Forelimb muscle (tissue), 1 donor: ENCODE measurements around the gene ZFYVE28. TPM values are rescaled to one million over a fixed set of nuclear protein-coding genes. Genes with fewer than 3 reads are reported as not detected.

Source experiments
- DNase-seq: peaks from one replicate; pipeline ENCODE4 v3.0.0-alpha.2; 2013; ENCODE audit warnings: low read depth
- polyA plus RNA-seq: library from polyadenylated mRNA; unstranded; fragments of 120-200 nt; gene quantifications from one replicate; pipeline ENCODE4 v1.2.1, GENCODE V29; 2013; ENCODE audit not compliant: insufficient read length

ZFYVE28 gene
- polyA plus RNA-seq, 1 donor = 1.7 TPM

DNA sequence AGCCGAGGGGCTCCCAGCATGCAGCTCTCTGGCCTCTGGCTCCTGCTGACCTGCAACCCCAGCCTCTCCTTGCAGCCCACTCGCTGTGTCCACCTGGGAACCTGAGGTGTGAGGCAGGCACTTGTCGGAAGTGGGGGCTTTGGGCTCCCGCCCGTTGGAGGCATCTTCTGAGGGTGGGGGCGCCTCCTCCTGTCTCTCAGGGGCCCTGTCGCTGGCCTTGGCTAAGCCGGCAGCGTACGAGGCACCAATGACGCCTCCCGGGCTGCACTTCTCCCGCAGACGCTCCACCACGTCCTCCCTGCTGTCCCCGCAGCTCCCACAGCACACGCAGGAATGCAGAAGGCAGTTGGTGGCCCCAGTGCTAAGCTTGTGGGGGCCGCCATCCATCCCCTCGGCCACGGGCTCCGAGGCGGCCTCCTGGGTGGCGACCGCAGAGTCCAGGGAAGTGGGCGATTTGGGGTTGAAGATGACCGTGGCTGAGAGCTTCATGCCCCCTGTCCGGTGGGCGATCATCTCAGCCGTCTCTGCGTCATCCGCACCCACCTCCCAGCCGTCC, 114.0 kb downstream of the ZFYVE28 start:
- DNase-seq = no peak

DNA sequence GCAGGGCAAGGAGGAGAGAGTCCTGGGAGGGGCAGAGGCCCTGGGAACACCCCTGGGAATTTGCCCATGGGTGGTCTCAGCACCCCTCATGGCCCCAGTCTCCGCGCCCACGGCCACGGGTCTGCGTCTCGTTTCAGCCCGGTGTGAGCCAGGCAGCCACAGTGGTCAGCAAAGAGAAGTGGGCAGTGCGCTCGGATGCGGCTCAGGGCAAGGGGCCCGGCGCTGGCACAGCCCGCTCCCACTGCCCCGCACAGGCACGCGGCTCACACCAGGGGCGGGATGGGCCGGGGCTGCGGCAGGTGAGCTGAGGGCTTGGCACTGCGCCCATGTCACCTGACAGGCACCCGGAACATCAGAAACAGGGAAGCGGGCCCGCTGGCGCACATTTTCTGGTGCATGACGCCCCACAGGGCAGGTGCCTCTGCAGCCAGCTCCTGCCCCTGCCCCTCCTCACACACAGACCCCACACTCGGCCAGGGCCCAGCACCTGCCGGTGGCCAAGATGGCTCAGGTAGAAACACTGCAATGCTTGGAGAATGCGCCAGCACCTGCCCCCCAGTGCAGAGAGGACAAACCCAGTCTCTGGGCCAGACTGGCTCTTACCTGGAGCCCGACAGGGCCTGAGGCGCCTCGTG, 114.6 kb downstream of the ZFYVE28 start:
- no peak for DNase-seq

DNA sequence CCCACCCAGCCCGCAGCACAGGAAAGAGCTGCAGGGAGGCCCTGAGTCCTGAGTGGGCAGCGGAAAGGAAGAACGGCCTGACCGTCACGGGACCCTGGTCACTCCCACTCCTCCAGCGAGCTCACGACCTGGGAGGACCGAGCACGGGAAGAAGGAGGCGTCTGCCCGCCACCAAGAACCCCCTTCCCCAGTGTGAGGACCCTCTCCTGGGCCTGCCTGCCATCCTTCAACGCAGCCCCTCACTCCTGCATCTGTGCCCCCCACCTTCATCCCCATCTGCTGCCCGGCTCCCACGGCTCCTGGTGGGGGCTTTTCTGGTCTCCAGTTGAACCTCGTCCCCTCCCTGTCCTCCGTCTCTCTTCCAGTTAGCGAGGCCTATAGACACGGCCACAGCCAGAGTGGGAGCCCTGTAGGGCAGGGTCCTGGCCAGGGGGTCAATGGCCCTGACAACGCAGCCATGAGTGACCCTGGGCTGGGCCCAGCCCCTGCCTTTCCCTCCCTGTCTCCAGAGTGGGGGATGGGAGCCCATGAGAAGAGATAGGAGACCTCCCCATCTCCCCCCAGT, 115.2 kb downstream of the ZFYVE28 start:
- no peak for DNase-seq

DNA sequence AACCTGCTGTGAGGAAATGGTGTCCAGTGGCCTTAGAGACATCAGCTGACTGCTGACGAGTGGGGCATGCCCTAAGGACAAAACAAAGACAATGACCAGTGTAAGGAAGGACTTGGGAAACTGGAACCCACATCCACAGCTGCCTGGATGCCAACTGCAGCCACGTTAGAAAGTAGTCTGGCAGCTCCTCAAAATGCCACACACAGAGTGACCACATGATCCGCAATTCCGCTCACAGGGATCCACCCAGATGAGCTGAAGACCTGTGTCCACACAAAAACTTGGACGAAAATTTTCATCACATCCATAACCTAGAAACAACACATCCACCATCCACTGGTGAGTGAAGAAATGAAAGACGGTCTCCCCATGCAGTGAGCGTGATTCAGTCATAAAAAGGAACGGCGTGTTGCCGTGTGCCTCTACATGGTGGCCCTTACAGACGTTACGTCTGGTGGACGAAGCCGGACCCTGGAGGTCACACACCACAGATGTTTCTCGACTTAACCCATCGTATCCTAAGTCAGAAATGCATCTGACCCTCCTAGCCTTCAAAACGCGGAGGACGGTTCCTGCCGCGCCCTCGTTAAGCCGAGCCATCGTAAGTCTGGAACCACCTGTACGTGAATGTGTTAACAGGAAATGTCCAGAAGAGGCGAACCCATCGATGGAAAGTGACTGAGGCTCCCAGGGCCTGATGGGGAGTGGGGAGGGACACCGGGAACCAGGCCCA, 115.9 kb downstream of the ZFYVE28 start:
- DNase-seq = no peak

DNA sequence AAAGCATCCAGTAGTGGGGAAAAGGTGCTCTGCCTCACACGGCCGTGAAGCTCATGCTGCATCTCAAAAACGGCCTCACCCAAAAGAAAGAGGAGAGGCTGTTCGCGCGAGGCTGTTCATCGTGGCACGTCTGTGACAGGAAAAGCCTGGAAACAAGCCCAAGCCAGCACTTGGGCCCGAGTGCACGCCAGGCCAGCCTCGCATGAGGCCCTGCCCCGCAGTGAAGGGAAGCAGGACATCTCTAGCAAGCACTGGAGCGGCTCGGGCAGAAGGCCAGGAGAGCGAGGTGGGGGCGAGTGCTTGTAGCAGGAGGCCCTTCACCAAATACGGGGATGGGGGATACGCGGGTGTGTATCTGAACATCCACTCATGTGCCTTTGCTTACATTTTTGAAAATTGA, 116.6 kb downstream of the ZFYVE28 start:
- no peak for DNase-seq

DNA sequence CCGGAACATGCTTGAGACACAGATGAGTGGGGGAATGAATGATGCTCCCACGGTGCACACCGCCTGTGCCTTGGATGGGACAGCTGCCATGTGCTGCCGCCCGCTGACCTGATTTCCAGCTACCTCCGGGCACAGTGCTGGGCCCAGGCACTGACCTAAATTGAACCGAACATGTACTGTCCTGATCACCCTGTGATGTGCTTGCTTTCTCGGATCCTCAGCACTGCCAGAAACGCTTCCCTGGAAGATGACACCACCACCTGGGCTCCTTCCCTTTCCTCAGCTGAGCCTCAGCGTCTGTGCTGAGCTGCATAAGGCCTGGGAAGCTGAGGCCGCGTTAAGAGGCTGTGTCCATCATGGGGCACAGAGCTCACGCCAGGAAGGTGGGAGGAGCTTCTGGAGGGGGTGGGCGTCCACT, 117.2 kb downstream of the ZFYVE28 start:
- no peak for DNase-seq

DNA sequence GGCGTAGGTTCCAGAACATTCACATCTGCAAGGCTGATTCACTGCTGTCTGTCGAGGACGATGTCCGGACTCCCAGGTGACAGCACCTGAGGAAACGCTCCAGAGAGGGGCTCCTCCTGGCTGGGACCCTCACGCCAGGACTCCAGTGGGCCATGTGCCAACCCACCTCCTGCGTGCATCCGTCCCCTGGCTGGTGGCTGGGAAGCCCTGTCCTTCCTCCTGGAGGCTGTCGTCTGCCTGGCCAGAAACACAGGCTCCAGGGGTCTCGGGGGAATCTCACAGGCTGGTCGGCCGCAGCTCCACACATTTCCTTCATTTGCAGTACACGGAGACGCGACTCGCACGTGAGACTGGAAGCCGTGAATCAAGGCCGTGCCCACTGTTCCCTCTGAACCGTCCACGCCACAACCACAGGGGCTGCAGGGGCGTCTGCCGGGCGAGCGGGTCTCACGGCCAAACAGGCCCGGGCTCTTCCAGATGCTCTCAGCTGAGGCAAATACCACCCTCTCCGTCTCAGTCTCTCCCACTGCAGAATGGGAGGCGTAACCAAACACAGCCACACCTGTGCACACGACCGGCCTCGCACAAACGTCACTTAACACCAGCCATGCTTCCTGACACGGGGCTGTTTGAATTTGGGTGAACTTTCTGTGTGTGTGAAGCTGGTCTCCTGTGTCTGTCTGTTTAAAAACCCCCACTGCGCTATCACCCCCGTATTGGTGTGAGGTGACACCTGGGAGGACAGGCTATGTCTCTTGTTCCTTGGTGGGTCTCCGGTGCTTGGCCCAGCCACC, 117.8 kb downstream of the ZFYVE28 start:
- no peak for DNase-seq

DNA sequence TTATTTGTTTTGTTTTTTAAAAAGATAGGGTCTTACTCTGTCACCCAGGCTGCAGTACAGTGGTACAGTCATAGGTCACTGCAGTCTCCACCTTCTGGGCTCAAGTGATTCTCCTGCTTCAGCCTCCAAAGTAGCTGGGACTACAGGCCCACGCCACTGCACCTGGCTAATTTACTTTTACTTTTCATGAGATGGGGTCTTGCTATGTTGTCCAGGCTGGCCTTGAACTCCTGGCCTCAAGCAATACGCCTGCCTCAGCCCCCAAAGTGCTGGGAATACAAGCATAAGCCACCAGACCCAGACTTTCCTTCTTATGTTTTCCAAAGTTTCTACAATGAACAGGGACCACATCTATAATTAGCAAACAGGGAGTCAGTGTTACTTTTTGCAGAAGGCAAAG, 118.7 kb downstream of the ZFYVE28 start:
- no peak for DNase-seq

DNA sequence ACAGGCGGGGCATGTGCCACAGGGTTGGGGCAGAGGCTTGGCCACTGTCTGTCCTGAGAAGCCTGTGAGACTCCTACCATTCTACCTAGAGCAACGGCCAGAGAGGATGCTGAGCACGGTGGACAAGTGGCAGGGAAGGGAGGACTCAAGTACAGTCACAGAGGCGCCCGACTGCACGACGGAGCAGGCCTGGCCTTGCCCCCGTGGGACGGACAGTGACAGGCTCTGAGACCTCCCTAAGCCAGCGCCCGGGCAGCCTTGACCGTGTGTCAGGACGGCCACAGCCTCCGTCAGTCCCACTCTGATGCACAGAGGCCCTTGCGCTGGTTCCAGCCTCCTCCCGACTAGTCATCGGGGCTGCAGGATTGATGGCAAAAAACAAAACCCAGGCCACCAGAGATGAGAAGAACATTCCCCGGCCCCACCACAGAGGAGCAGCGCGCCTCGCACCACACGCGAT, 119.9 kb downstream of the ZFYVE28 start:
- DNase-seq = no peak

DNA sequence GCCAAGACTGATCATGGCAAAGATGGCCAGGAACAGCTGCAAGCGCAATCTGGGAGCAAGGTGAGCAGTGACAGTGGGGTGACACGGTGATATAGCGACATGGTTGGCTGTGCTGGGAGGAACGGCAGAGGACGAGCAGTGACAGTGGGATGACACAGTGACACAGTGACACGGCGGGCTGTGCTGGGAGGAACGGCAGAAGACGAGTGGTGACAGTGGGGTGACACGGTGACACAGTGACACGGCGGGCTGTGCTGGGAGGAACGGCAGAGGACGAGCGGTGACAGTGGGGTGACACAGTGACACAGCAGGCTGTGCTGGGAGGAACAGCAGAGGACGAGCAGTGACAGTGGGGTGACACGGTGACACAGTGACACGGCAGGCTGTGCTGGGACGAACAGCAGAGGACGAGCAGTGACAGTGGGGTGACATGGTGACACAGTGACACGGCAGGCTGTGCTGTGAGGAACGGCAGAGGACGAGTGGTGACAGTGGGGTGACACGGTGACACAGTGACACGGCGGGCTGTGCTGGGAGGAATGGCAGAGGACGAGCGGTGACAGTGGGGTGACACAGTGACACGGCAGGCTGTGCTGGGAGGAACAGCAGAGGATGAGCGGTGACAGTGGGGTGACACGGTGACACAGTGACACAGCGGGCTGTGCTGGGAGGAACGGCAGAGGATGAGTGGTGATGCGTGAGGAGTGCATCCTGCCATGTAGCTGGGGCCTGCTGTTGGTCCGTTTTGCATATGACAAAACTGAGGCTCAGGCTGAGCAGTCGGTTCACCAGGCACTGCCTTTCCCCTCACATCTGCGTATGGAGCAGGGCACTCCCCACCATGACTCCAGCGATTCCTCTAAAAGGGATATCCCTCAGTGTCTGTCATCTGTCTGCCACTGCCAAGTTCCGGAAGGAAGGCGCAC, 120.6 kb downstream of the ZFYVE28 start:
- no peak for DNase-seq

DNA sequence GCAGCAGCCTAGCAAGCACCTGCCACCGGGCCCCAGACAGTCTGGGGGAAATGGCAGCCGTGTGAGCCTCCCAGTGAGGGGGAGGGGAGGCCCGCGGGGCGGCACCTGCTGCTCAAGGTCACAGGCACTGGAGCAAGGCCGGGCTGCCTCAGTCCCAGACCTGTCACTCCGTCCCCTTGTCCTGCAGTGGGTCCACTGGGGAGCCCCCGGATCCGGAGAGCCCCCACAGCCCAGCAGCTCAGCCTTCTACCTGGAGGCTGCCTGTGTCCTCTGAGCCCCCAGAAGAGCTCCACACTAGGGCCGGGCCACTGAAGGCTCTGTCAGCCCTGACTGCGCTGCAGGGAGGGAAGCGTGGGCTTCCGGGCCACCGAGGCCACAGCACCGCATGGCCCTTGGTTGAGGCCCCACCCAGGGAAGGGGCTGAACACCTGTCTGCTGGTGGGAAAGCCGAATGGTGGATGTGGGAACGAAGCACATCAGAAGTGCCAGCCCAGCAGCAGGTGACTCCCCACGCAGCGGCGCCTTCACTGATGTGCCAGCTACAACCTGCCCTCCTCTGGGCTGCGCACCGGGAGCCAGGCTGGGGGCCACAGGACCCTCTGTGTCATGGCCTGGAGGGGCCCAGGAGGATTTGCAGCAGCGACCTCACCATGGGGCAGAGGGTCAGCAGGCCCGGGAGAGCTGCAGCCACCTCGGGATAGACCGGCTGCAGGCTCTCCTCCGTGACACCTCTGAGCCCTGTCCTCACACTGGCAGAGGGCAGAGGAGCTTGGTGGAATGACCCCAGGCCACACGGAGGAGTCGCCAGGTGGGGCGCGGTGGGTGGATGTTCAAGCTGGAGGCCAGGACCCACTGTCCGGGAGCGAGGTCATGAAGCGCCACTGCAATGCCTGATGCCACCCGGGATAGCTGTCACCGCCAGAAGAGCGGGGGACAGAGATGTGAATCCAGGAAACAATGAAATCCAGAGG, 121.5 kb downstream of the ZFYVE28 start:
- DNase-seq = no peak

DNA sequence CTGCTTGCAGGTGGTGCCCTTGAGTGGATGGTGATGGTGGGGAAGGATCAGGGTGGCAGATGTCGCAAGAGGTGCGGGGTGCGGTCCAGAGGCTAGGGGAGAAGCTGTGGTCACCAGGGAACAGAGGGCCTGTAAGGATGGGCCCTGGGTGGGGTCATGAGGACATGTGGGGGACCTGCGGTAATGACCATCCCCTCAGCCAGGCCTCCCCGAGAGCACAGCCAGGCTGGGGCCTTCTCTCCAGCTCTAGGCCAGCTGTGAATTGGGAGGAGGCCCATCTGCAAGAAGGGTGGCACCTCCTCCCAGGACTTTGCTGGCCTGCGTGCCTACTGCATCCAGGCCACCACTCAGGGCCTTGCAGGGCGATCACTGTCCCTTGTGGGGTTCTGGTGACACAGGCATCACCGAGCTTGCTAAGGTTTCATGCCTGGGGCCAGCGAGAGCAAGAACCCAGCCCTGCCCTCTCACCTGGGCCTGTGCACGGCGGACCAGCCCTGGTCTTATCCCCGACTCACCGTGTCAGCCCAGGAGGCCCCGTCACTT, 122.5 kb downstream of the ZFYVE28 start:
- DNase-seq = no peak

DNA sequence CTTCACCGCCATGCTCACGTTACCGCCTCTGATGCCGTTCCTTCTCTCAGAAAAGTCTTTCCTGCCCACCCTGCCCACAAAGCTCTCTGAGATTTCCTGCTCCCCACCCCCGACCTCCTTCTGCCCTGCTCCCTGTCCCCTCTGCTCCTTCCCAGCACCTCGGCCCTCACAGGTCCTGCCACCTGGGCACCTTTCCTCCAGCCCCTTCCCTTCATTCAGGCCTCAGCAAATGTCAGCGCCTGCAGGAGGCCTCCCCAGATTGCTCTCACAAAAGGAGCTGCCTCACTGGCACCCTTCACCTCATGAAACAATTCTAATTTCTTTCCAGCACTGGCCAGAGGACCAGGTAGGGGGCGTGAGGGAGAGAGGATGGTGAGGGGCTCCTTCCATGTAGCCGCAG, 122.9 kb downstream of the ZFYVE28 start:
- no peak for DNase-seq

DNA sequence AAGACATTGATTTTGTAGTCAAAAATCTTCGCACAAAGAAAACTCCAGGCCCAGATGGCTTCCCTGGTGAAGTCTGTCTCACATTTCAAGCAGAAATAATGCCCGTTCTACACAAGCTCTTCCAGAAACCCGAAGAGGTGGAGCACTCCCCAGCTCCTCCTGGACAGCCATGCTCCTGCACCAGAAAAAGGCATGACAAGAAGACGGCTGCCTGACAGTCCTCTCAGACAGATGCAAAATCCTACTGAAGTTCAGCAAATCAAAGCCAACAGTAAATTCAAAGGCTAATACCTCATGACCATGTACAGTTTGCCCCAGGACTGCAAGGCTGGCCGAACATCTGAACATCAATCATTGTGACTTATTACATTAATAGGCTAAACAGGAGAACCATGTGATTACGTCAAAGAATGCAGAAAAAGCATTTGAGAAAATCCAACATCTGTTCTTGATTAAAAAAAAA, 125.8 kb downstream of the ZFYVE28 start:
- no peak for DNase-seq

DNA sequence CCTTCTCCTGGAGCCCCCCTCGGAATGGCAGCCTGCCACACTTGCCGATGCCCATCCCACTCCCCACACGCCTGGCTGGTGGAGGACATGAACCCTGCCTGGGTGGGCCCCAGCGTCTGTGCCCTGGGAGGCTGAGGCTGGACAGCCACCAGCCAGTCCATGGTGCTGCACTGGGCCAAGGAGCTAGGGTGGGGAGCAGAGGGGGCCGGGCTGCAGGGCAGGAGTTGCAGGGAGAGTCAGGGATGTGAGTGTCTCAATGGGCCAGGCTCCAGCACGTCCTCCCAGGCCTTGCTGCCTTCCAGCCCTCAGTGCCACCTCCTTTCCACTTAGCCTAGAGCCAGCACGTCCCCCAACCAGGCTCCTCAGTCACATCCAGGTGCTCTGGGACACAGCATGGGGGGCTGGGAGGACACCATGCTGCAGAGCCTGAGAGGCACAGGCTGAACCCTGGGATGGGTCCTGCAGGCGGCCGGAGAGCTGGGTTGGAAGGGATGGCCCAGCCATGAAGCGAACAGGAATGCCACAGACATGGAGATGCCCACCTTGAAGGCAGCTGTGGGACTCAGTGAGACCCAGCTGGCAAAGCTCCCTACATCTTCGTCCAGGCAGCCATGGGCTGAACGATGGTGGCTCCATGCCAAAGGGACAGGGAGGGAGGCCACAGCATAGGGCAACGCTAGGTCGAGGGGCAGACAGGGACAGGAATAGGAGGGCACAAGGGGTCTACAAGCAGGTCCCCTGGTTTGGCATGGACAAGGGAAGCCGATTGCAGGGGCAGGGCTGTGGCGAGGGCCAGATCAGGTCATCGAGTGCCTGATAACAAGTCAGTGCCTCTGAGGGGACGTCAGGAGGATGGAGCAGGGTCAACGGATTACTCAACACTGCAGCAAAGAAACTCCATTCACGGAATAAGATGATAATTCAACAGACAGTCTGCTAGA, 126.5 kb downstream of the ZFYVE28 start:
- no peak for DNase-seq

DNA sequence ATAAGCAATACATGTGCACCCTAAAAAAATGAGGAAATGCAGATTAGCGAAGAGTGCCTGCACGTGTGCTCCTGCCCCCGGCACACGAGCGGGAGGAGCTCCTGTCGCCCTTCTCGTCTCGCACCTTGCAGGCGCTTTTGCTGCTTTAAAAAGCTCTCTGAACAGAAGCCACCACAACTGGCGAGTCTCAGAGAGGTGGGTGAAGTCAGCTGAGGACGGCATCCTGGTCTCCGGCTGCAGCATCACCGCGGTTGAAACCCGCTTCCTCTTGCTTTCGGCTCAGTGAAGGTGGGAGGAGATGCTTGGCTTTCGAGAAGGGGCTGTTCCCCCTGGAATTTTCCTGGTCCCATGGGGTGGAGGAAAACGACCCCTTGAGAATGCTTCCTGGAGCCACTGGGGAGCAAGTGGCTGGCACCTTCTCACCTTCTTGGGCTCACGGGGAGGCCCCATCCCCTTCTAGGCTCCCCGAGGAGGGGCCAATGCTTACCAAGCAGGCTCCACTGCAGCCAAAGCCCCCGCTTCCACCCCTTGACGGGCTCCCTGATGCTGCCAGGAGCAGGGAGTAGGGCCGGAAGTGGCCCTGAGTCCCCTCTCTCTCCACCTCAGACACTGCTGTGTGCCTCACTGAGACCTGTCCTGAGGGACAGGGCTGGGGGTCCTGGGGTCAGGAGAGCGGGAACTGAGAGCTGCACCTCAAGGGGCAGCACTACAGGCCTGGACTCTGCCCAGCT, 127.3 kb downstream of the ZFYVE28 start:
- DNase-seq = no peak

DNA sequence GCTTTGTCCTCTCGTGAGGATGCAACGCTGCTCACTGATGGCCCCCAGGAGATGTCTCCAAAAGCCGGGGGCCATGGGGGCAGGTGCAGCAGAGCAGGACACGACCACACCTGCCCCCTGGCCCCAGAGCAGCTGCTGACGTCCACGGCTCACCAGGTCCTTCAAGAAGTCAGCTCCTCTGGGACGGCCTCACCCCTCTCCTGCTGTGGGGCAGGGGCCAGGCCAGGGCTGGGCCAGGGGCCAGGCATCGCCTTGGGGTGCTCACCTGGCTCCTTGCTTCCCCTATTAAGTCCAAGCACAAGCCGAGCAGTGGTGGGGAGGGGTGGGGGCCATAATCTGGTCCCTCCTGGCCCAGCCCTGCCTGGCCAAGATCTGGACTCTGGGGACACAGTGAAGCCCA, 128.0 kb downstream of the ZFYVE28 start:
- no peak for DNase-seq

DNA sequence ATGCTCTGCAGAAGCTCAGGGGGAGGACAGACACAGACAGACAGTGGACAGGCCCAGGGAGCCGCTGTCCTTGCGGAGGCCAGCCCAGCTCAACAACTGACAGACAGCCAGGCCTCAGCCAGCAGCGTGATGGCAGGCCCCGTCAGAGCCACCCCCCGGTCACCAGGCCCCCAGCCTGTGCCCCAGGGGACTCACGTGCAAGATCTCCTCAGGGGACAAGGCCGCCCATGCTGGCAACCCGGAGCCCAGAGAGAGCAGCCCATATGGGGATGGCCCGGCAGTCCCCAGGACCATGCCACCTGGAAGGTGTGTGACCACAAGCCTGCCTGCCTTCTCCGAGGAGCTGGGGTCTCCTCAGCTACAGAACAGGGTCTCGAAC, 128.5 kb downstream of the ZFYVE28 start:
- DNase-seq = no peak
